GM12878 (cell line): ENCODE measurements around the gene STYXL2. TPM values are rescaled to one million over a fixed set of nuclear protein-coding genes. Genes with fewer than 3 reads are reported as not detected.

Experiments used
- ATAC-seq: fragments of 200-7000 bp; cut with Tn5 transposase; 3 replicates; pipeline ENCODE4 v1.9.1; 2020; ENCODE audit warnings: mild to moderate bottlenecking, moderate library complexity
- BruUV-seq: library from RNA; stranded (reverse); fragments of 400-500 nt; replicated peaks from 2 replicates; lab custom pipeline; 2021; lab: Mats Ljungman, UMichigan
- CTCF ChIA-PET: fragments of 300-600 bp; sonication (Branson Sonifier 250); formaldehyde crosslinking; extraction: SDS; loops from one replicate; lab custom pipeline; 2021; ENCODE audit warnings: inconsistent platforms; lab: Yijun Ruan, JAX
- POLR2A ChIA-PET: fragments of 350-600 bp; formaldehyde crosslinking; extraction: SDS; loops from one replicate; lab custom pipeline; 2021; ENCODE audit warnings: inconsistent platforms; lab: Charles Lee
- RAD21 ChIA-PET: fragments of 300-600 bp; sonication (Branson Sonifier 250); formaldehyde crosslinking; loops from one replicate; lab custom pipeline; 2023; ENCODE audit warnings: antibody characterized with exemption; ENCODE audit not compliant: unreplicated experiment; lab: Charles Lee
- SMC1A ChIA-PET: fragments of 300-600 bp; sonication (Branson Sonifier 250); formaldehyde crosslinking; loops from one replicate; lab custom pipeline; 2023; ENCODE audit not compliant: unreplicated experiment, uncharacterized antibody; lab: Charles Lee
- DNase-seq: peaks from one replicate; pipeline ENCODE4 v3.0.0-alpha.2; 2011; ENCODE audit warnings: low read depth, low spot score
- FAIRE-seq: peaks from 3 replicates; lab custom pipeline; 2011; peaks lifted over from hg19 to GRCh38; lab: Jason Lieb, UNC
- H2AFZ ChIP-seq: 2 replicates; pipeline ENCODE4 v1.6.0; 2011; ENCODE audit warnings: low read depth, low read length, control low read depth; ENCODE audit not compliant: control insufficient read depth
- H3K27ac ChIP-seq: 2 replicates; pipeline ENCODE4 v1.5.1; 2011; ENCODE audit warnings: control low read depth; ENCODE audit not compliant: control insufficient read depth, insufficient read depth
- H3K27me3 ChIP-seq, 2 experiments: replicated peaks in 1 of 2; 2 replicates each; pipeline versions ENCODE4 v1.6.0 to v1.6.1; 2011; ENCODE audit warnings: low read length in 1 of 2; ENCODE audit not compliant: control insufficient read depth in 2 of 2, insufficient read depth in 2 of 2
- H3K36me3 ChIP-seq, 2 experiments: 2 replicates each; pipeline ENCODE4 v1.5.1; 2011; ENCODE audit warnings: low read length in 1 of 2; ENCODE audit not compliant: control insufficient read depth in 2 of 2, insufficient read depth in 2 of 2
- H3K4me1 ChIP-seq: 2 replicates; pipeline ENCODE4 v1.6.1; 2011; ENCODE audit warnings: mild to moderate bottlenecking, low read length, moderate library complexity, mixed read lengths; ENCODE audit not compliant: control insufficient read depth, insufficient read depth
- H3K4me2 ChIP-seq: 2 replicates; pipeline ENCODE4 v1.6.0; 2011; ENCODE audit warnings: control low read depth; ENCODE audit not compliant: control insufficient read depth, insufficient read depth
- H3K4me3 ChIP-seq: fragments of 200-600 bp; sonication (generic); 2 replicates; pipeline ENCODE4 v1.5.1; 2016
- H3K79me2 ChIP-seq: 2 replicates; pipeline ENCODE4 v1.6.0; 2011; ENCODE audit warnings: low read length; ENCODE audit not compliant: control insufficient read depth, insufficient read depth
- H3K9ac ChIP-seq: 2 replicates; pipeline ENCODE4 v1.8.0; 2011; ENCODE audit warnings: low read length, control low read depth, mixed read lengths; ENCODE audit not compliant: control insufficient read depth, insufficient read depth
- H3K9me3 ChIP-seq: replicated peaks from 3 replicates; pipeline ENCODE4 v1.5.1; 2011; ENCODE audit warnings: mild to moderate bottlenecking, low read length; ENCODE audit not compliant: control insufficient read depth, insufficient read depth
- H4K20me1 ChIP-seq: 2 replicates; pipeline ENCODE4 v1.6.0; 2011; ENCODE audit not compliant: control insufficient read depth, insufficient read depth
- HDAC6 ChIP-seq: fragments of 200-600 bp; sonication (generic); IDR thresholded peaks from one replicate; pipeline ENCODE4 v1.8.0; 2017; ENCODE audit warnings: antibody characterized with exemption; ENCODE audit not compliant: unreplicated experiment
- PAX8 ChIP-seq: fragments of 450-650 bp; IDR thresholded peaks from 2 replicates; pipeline ENCODE4 v1.6.1; 2017; ENCODE audit warnings: mild to moderate bottlenecking, moderate library complexity
- TCF12 ChIP-seq: IDR thresholded peaks from 2 replicates; pipeline ENCODE4 v1.6.1; 2011; ENCODE audit warnings: low read depth, mild to moderate bottlenecking, low read length
- TCF3 ChIP-seq: IDR thresholded peaks from 2 replicates; pipeline ENCODE4 v1.6.1; 2012; ENCODE audit warnings: low read depth, mild to moderate bottlenecking, low read length, borderline replicate concordance; ENCODE audit not compliant: insufficient read depth
- WGBS: methylation state at CpG from one replicate; pipeline ENCODE4 v1.1.6; 2016; ENCODE audit warnings: low lambda C conversion rate; ENCODE audit not compliant: insufficient replicate concordance, insufficient coverage; ENCODE audit errors: missing lambda C conversion rate; 5-methylcytosine and 5-hydroxymethylcytosine counted together
- in situ Hi-C: fragments of 300-500 bp; cut with MboI; formaldehyde crosslinking; loops from 9 replicates; pipeline ENCODE4 v1.14.3; 2018; ENCODE audit warnings: mixed read lengths
- intact Hi-C: fragments of 100-400 bp; cut with micrococcal nuclease; formaldehyde crosslinking; loops from one replicate; pipeline ENCODE4 v1.14.2; 2022; ENCODE audit not compliant: unreplicated experiment
- polyA plus RNA-seq, 11 experiments: library from polyadenylated mRNA; depleted of rRNA in 4 of 11; unstranded in 6 of 11; stranded (reverse) in 5 of 11; fragments of >200 nt; fragmentation: Nextera tagmentation in 4 of 11; fragmentation: Illumina TruSeq in 1 of 11; extraction: Ambion mirVana in 4 of 11; extraction: Trizol in 1 of 11; gene quantifications; 1 replicate in 1 of 11; 2 replicates in 10 of 11; pipeline versions ENCODE4 v1.2.1 to v1.2.3, GENCODE V29; 2011 to 2016; ENCODE audit warnings: inconsistent platforms in 2 of 11, missing spikeins in 2 of 11, low read depth in 1 of 11
- total RNA-seq, 4 experiments: library from RNA; depleted of rRNA in 3 of 4; stranded (reverse); fragments of >200 nt in 3 of 4; fragmentation: Illumina TruSeq in 1 of 4; extraction: Trizol in 1 of 4; gene quantifications; 2 replicates each; pipeline versions ENCODE4 v1.2.1 to v1.2.3, GENCODE V29; 2013 to 2021
- TF ChIP-seq, protein P1 (sequence below): fragments of 450-650 bp; IDR thresholded peaks from 2 replicates; pipeline ENCODE4 v1.6.1; 2017; ENCODE audit warnings: mild to moderate bottlenecking, low read depth, inconsistent platforms; ENCODE audit not compliant: poor library complexity, severe bottlenecking
- TF ChIP-seq, protein P2 (sequence below): fragments of 450-650 bp; IDR thresholded peaks from 2 replicates; pipeline ENCODE4 v1.6.1; 2017; ENCODE audit warnings: borderline replicate concordance

STYXL2 gene
- total and polyA plus RNA-seq, 10 of the 15 experiments (the other 5 are each of a cell fraction or from before 2014, with no cell fraction given) = under 0.01 to 0.08 (median 0.03) TPM; not detected in 7

DNA sequence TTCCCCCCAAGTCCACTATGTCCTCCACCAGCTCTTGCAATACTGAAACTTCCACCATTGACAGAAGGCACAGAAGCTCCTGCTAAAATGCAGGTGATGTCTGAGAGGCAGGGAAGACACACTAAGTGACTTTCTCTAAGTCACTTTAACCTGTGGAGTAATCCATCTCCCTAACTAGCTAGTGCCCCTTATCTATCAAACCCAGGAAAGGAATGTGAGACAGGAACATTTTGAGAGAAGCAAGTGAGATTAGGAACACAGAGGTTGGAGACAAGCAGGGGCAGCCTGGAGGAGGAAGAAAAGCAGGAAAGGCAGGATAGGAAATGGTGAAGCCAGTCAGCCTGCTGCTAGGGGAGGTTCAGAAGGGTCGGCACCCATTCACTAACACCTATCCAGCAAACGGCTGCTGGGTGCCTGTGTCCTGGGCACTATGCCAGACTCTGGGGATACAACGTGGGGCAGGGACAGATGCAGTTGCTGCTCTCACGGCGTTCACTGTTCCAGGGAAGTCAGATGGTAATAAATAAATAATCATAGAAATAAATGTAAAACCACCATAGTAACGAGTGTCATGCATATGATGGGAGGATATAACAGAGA is 10.7 kb upstream of the STYXL2 start:
- Histone ChIP-seq H3K4me1 (no peaks in the 10 kb centered on the region), H3K27me3 (no peaks in the 10 kb centered on the region), H3K4me2 (no peak overlapping the region)
- BruUV-seq = no TSS peak
- SMC1A ChIA-PET = interaction anchor here (0.6 to 1.3 kb wide), 3 partner anchors 16 to 506 kb away, joined by 3 read pairs; no protein-coding TSS in a partner anchor
- in situ Hi-C loops (no loop called here), intact Hi-C loops (no loop called here)
- no peak for ATAC-seq
- TF ChIP-seq, protein P1, sequence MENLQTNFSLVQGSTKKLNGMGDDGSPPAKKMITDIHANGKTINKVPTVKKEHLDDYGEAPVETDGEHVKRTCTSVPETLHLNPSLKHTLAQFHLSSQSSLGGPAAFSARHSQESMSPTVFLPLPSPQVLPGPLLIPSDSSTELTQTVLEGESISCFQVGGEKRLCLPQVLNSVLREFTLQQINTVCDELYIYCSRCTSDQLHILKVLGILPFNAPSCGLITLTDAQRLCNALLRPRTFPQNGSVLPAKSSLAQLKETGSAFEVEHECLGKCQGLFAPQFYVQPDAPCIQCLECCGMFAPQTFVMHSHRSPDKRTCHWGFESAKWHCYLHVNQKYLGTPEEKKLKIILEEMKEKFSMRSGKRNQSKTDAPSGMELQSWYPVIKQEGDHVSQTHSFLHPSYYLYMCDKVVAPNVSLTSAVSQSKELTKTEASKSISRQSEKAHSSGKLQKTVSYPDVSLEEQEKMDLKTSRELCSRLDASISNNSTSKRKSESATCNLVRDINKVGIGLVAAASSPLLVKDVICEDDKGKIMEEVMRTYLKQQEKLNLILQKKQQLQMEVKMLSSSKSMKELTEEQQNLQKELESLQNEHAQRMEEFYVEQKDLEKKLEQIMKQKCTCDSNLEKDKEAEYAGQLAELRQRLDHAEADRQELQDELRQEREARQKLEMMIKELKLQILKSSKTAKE = no peak
- TF ChIP-seq TCF12 = no peak
- TF ChIP-seq, all 136 proteins: peak for 0
- CTCF ChIA-PET = interaction anchor here (1.1 kb wide), 1 partner anchor 1064 kb away, joined by 3 read pairs; no protein-coding TSS in a partner anchor
- Histone ChIP-seq H4K20me1 (no peaks in the 10 kb centered on the region), H3K27ac (no peak overlapping the region), H3K36me3 (no peaks in the 10 kb centered on the region), H3K9me3 (no peaks in the 10 kb centered on the region), H3K9ac (no peak overlapping the region), H2AFZ (no peak overlapping the region), H3K79me2 (no peaks in the 10 kb centered on the region), H3K4me3 (no peak overlapping the region)
- DNase-seq = no peak
- 23% methylated on average over 6 of the region's 6 CpGs for WGBS
- no peak for FAIRE-seq
- RAD21 ChIA-PET = no interaction called here
- POLR2A ChIA-PET = no interaction called here

DNA sequence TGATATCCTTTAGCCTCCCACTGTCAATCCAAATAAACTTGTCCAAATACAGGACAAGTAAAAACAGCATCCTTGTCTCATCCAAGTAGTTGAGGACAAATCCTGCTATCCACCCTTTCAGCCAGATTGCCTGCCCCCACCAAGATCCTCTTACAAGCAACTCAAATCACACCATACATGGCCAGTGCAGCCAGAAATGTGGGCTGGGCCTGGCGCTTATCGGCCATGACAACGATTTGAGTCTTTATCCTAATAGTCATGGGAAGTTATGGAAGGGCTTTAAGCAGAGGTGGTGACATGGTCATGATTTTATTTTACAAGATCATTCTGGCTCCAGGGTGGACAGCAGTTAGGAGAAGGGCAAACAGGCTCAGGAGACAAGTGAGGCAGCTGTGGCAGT is 10.0 kb upstream of the STYXL2 start:
- Histone ChIP-seq H3K4me3 (no peak overlapping the region), H3K79me2 (no peaks in the 10 kb centered on the region), H4K20me1 (no peaks in the 10 kb centered on the region), H3K27me3 (no peaks in the 10 kb centered on the region), H2AFZ (no peak overlapping the region), H3K27ac (no peak overlapping the region), H3K9ac (no peak overlapping the region), H3K4me2 (no peak overlapping the region), H3K9me3 (no peaks in the 10 kb centered on the region), H3K4me1 (no peaks in the 10 kb centered on the region; the same call in 1 of the 2 replicates), H3K36me3 (no peaks in the 10 kb centered on the region)
- TF ChIP-seq PAX8 (no peak), HDAC6 (no peak), TCF3 (no peak)
- TF ChIP-seq, protein P2, sequence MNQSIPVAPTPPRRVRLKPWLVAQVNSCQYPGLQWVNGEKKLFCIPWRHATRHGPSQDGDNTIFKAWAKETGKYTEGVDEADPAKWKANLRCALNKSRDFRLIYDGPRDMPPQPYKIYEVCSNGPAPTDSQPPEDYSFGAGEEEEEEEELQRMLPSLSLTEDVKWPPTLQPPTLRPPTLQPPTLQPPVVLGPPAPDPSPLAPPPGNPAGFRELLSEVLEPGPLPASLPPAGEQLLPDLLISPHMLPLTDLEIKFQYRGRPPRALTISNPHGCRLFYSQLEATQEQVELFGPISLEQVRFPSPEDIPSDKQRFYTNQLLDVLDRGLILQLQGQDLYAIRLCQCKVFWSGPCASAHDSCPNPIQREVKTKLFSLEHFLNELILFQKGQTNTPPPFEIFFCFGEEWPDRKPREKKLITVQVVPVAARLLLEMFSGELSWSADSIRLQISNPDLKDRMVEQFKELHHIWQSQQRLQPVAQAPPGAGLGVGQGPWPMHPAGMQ = no peak
- DNase-seq (no peak), ATAC-seq (no peak), FAIRE-seq (no peak)
- ChIA-PET RAD21 (interaction anchor here (1.0 kb wide), 1 partner anchor 136 kb away, joined by 3 read pairs; no protein-coding TSS in a partner anchor), CTCF (interaction anchor here (1.1 to 2.0 kb wide), 3 partner anchors 25 to 1063 kb away, joined by 3 to 6 read pairs (median 5); no protein-coding TSS in a partner anchor), SMC1A (interaction anchor here (1.8 to 2.3 kb wide), 2 partner anchors 25 to 26 kb away, joined by 6 to 9 read pairs; no protein-coding TSS in a partner anchor), POLR2A (interaction anchor here (0.9 kb wide), 1 partner anchor 21 kb away, joined by 3 read pairs; no protein-coding TSS in a partner anchor)
- no TSS peak for BruUV-seq
- 74% methylated on average over 3 of the region's 3 CpGs for WGBS
- in situ Hi-C loops (no loop called here), intact Hi-C loops (no loop called here)
